Ascending aorta (tissue), 2 donors: Measurements from ENCODE around the gene HERC3. TPM values are rescaled to one million over a fixed set of nuclear protein-coding genes. Genes with fewer than 3 reads are reported as not detected.

Experiments used
- DNase-seq, 2 donors: peaks; one replicate each; pipeline ENCODE4 v3.0.0-alpha.2; 2019; ENCODE audit warnings: low spot score in 2 of 2
- H3K27ac ChIP-seq, 2 donors: fragments of 200-600 bp; sonication (generic); one replicate each; pipeline ENCODE4 v1.5.1; 2016 to 2017; ENCODE audit warnings: mild to moderate bottlenecking in 1 of 2
- H3K27me3 ChIP-seq: fragments of 200-600 bp; sonication (generic); one replicate; pipeline ENCODE4 v1.5.1; 2017
- H3K36me3 ChIP-seq, 2 donors: fragments of 200-600 bp; sonication (generic); one replicate each; pipeline ENCODE4 v1.5.1; 2016
- H3K4me1 ChIP-seq, 2 donors: fragments of 200-600 bp; sonication (generic); one replicate each; pipeline ENCODE4 v1.5.1; 2016 to 2017; ENCODE audit warnings: mild to moderate bottlenecking in 1 of 2
- H3K4me3 ChIP-seq, 2 donors: fragments of 200-600 bp; sonication (generic); one replicate each; pipeline ENCODE4 v1.5.1; 2016 to 2017; ENCODE audit warnings: mild to moderate bottlenecking in 1 of 2
- H3K9me3 ChIP-seq, 2 donors: fragments of 200-600 bp; sonication (generic); one replicate each; pipeline ENCODE4 v1.5.1; 2016
- intact Hi-C: fragments of 100-400 bp; cut with DNase I; formaldehyde crosslinking; loops from one replicate; pipeline ENCODE4 v1.15.1; 2023
- total RNA-seq: library from RNA; depleted of rRNA; stranded (reverse); fragments of >200 nt; gene quantifications from one replicate; pipeline ENCODE4 v1.1.0, GENCODE V29; 2016
- TF ChIP-seq, protein P1 (sequence below), 3 experiments: fragments of 200-600 bp in 2 of 3; fragments of 450-650 bp in 1 of 3; sonication (generic) in 2 of 3; IDR thresholded peaks; one replicate each; pipeline ENCODE4 v1.5.1; 2016 to 2019; ENCODE audit warnings: antibody characterized with exemption in 3 of 3, mild to moderate bottlenecking in 1 of 3, moderate library complexity in 1 of 3

HERC3 gene
- total RNA-seq, 1 donor from 2014 or later, result 16.2 TPM

DNA sequence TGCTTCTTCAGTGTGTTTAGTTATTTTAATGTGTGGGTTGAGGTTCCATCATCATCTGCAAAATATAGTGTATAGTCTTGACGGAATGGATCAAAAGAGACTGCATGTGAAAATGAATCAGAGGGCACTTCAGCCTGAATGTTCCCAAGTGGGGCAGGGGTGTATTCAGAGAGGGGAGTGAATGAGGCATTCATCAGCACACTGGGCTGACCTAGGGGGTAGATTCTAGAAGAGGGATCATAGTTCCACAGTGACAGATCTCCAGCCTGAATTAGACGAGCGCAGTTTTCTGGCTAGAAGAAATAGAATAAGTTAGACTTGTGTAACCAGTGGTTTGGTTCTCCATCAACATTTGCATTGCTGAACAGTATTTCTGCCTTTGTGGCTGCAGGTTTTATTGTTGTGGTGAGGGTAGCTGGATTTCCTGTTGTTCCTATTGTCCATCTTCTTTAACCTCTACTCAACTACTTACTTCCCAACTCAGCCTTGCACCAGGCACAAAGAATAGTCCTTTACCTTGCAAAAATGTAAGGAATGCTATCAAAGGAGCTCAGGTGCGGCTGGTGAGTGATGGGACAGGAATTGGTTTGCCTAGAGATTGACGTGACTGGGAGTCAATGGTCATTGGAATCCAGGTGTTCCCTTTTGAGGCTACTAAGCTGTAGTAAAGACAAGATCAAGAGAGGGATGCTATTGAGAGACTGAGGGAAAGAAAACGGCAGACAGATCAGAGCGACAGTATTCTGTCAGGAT, 54.4 kb downstream of the HERC3 start:
- Histone ChIP-seq H3K4me3 (no peak overlapping the region), H3K9me3 (peaks cover 0 to 18% of the 10 kb centered on the region in 2 donors), H3K36me3 (no peaks in the 10 kb centered on the region), H3K4me1 (no peaks in the 10 kb centered on the region), H3K27ac (no peak overlapping the region), H3K27me3 (no peaks in the 10 kb centered on the region)
- TF ChIP-seq, protein P1, sequence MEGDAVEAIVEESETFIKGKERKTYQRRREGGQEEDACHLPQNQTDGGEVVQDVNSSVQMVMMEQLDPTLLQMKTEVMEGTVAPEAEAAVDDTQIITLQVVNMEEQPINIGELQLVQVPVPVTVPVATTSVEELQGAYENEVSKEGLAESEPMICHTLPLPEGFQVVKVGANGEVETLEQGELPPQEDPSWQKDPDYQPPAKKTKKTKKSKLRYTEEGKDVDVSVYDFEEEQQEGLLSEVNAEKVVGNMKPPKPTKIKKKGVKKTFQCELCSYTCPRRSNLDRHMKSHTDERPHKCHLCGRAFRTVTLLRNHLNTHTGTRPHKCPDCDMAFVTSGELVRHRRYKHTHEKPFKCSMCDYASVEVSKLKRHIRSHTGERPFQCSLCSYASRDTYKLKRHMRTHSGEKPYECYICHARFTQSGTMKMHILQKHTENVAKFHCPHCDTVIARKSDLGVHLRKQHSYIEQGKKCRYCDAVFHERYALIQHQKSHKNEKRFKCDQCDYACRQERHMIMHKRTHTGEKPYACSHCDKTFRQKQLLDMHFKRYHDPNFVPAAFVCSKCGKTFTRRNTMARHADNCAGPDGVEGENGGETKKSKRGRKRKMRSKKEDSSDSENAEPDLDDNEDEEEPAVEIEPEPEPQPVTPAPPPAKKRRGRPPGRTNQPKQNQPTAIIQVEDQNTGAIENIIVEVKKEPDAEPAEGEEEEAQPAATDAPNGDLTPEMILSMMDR (IDR thresholded peaks at IDR 0.05), result no peak
- DNase-seq, result no peak
- intact Hi-C loops, result no loop called here

DNA sequence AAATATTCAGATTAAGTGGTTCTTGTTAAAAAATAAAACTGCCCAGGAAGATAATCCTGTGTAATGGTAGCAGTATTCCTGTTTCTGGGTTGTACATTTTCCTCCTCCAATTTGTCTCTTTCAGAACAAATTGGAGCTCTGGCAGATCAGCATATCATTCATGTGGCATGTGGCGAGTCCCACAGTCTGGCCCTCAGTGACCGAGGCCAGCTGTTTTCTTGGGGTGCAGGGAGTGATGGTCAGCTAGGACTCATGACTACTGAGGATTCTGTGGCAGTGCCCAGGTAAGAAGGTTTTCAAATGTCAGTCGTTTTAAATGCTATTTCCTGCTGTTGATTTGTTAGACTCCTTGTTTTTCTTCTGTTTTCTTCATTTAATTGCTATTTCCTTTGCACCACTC, 57.4 kb downstream of the HERC3 start:
- Histone ChIP-seq H3K4me3 (no peak overlapping the region), H3K9me3 (no peaks in the 10 kb centered on the region), H3K27me3 (no peaks in the 10 kb centered on the region), H3K36me3 (no peaks in the 10 kb centered on the region), H3K4me1 (no peaks in the 10 kb centered on the region), H3K27ac (no peak overlapping the region)
- DNase-seq, result no peak
- intact Hi-C loops, result no loop called here
- TF ChIP-seq, protein P1 (IDR thresholded peaks at IDR 0.05), result no peak

DNA sequence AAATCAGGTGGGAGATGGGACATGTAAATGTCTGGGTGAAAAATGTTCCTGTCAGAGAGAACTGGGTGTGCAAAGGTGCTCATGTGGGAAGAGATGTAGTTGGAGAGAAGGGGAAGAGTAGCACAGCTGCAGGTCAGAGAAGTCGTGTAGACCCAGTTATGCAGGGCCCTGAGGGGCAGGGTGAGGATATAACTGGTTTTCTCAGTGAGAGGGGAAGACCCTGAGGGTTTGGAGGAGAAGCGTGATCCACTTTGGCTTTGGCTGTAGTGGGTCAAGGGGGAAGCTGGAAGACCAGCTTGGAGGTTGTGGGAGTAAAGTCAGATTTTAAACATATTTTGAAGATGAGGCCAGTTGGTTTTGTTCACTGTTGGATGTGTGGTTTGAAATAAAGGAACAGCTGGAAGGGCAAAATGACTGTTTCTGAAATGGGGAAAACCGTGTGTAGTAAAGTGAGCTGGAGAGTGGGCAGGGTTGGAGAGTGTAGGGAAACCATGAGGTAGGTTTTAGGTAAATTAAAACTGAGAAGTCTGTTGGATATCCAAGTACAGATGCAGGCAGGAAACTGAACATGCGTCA, 61.2 kb downstream of the HERC3 start:
- no peak for DNase-seq
- no peak overlapping the region for H3K27ac ChIP-seq
- H3K9me3 ChIP-seq, result no peaks in the 10 kb centered on the region
- H3K27me3 ChIP-seq, result no peaks in the 10 kb centered on the region
- H3K4me1 ChIP-seq, result no peaks in the 10 kb centered on the region
- peaks cover 0 to 19% of the 10 kb centered on the region in 2 donors for H3K36me3 ChIP-seq
- TF ChIP-seq, protein P1 (IDR thresholded peaks at IDR 0.05), result no peak
- H3K4me3 ChIP-seq, result no peak overlapping the region
- intact Hi-C loops, result no loop called here

DNA sequence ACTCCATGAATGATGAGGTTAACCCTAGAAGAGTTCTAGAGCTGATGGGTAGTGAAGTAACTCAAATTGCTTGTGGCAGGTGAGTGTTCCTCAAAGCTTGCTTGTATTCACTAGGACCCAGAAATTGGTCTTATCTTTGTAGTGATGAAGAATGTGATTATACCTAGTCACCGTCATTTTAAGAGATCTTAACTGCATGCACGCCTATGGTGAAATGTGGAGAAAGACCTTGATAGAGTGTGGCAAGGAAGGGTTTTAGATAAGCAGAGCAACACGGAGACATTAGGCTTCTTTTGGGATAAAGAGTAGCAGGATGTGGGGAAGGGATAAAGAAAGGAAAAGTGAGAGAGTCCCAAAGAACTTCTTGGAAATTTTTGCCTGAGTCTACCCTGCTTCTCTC, 62.9 kb downstream of the HERC3 start:
- H3K27ac ChIP-seq, result no peak overlapping the region
- no peaks in the 10 kb centered on the region for H3K9me3 ChIP-seq
- TF ChIP-seq, protein P1 (IDR thresholded peaks at IDR 0.05), result no peak
- no peak overlapping the region for H3K4me3 ChIP-seq
- peaks cover 0 to 10% of the 10 kb centered on the region in 2 donors for H3K4me1 ChIP-seq
- no peaks in the 10 kb centered on the region for H3K27me3 ChIP-seq
- no peak for DNase-seq
- intact Hi-C loops, result no loop called here
- H3K36me3 ChIP-seq, result peaks cover 0 to 19% of the 10 kb centered on the region in 2 donors

DNA sequence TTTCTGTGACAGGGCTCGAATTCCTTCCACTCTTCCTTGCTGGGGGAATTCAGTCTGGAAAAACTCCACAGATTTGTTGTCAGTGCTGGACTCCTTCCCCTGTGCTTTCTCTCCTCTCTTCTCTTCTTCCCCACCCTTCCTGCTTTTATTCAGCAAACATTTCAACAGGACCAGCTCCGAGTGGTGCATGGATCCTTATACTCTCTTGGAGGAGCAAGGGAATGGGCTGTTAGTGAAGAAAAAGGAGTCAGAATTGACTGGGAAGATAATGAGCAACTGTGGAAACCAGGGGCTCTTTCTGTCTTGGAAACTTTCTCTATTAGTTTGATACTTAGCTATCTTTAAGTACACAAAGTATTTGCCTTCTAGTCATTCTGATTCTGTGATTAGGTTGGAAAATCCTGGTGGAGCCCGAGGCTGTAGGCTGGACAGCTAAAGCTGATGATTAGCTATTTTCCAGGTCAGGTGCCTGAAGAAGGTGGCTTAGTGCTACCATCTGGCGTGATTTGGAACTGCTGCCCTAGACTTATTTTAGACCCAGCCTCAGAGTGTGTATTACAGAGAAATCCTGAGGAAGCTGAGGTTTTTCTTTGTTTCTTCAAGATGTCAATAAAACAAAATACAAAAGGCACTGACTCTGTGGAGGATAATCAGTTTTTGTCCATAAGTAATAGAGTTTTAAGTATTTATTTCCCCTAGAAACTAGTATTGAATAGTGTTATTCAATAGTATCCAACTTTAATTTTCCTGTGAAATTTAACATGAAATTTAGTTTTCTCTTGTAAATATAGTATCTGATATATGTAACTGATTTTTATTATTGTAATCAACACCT, 67.0 kb downstream of the HERC3 start:
- peak in 1 of 2 donors; percentile 78 for DNase-seq
- Histone ChIP-seq H3K9me3 (no peaks in the 10 kb centered on the region), H3K36me3 (peaks cover 0 to 19% of the 10 kb centered on the region in 2 donors), H3K27me3 (no peaks in the 10 kb centered on the region), H3K4me3 (no peak overlapping the region), H3K4me1 (peaks cover 0 to 14% of the 10 kb centered on the region in 2 donors), H3K27ac (peak overlapping the region; percentile 32 to 61)
- intact Hi-C loops, result loop anchor here (1.0 kb wide), 2 partner anchors 67 to 131 kb away; partner anchors contain the start of gene HERC3
- TF ChIP-seq, protein P1 (IDR thresholded peaks at IDR 0.05), result peak; percentile 61 to 90 (median 90)
